Ovary (tissue), 3 donors: ENCODE measurements around the gene CSTPP1.

ENCODE experiments used
- CTCF ChIP-seq, 3 donors: fragments of 450-650 bp in 2 of 3; fragments of 200-600 bp in 1 of 3; IDR thresholded peaks; one replicate each; pipeline versions ENCODE4 v1.5.1 to v1.8.0; 2016 to 2022; ENCODE audit warnings: antibody characterized with exemption in 3 of 3, mild to moderate bottlenecking in 1 of 3
- EP300 ChIP-seq: sonication (generic); formaldehyde crosslinking; IDR thresholded peaks from one replicate; pipeline ENCODE4 v1.6.1; 2017; ENCODE audit warnings: antibody characterized with exemption
- donor health status: DM: no; HTN: no; CAD: no.

GRCh38 chr11:46999217-46999616 lies 62.7 kb downstream of the CSTPP1 start:
- TF ChIP-seq CTCF (IDR thresholded peaks at IDR 0.05) (no peak), EP300 (no peak)
